GM12892 (cell line): ENCODE results near the gene UNKL.

ENCODE experiments used
- DNase-seq: peaks from one replicate; pipeline ENCODE4 v3.0.0; 2011; ENCODE audit not compliant: insufficient read length
- FAIRE-seq: peaks from 2 replicates; lab custom pipeline; 2011; peaks lifted over from hg19 to GRCh38; lab: Jason Lieb, UNC
- POLR2A ChIP-seq: IDR thresholded peaks from 2 replicates; pipeline ENCODE4 v1.6.1; 2011; ENCODE audit warnings: low read depth, low read length, control low read depth
- POLR2AphosphoS5 ChIP-seq: IDR thresholded peaks from 2 replicates; pipeline ENCODE4 v1.6.1; 2011; ENCODE audit warnings: low read depth, low read length, control low read depth
- TAF1 ChIP-seq: IDR thresholded peaks from 2 replicates; pipeline ENCODE4 v1.6.1; 2011; ENCODE audit warnings: low read depth, mild to moderate bottlenecking, control low read depth, low read length, borderline replicate concordance

Gene UNKL

GRCh38 chr16:1349951-1350350 is 64.6 kb downstream of the UNKL start:
- no peak for DNase-seq
- no peak for FAIRE-seq
- TF ChIP-seq POLR2AphosphoS5 (no peak), POLR2A (no peak), TAF1 (no peak)

DNA sequence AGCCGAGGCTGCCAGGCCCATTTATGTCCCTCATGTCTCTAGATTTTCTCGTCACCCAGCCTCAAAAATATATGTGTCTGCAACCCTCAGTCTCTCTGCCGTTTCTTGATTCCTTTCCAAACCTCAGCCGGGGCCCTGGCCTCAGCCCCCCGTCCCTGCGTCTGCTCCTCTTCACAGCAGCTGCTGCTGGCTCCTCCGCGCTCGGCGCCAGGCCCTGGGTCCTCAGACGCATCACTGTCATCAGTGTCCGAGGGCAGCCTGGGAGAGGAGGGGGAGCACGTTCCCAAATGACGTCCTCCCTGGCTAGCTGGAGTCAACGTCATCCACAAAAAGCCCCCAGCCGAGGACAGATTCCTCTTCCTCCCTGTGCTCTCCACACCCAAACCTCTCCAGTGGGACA is 65.2 kb downstream of the UNKL start:
- TF ChIP-seq POLR2AphosphoS5 (no peak), TAF1 (no peak), POLR2A (no peak)
- DNase-seq (no peak), FAIRE-seq (no peak)

DNA sequence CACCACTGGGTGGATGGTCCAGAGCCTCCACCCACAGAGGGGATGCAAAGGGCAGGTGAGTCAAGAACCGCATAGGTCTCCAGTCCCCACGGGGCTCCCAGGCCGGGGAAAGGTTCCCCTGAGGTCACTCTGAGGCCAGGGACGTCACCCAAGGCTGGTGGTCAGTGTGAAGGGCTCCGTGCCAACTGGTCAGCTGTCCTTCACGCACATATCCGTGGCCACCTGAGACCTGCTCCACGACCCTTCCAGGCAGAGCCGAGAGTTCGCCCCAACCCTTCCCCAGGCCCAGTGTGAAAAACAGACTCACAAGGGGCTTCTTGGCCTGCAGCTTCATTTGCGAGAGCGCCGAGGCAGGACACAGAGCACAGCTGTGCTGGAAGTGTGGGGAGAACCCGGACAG is 65.6 kb downstream of the UNKL start:
- FAIRE-seq = no peak

DNA sequence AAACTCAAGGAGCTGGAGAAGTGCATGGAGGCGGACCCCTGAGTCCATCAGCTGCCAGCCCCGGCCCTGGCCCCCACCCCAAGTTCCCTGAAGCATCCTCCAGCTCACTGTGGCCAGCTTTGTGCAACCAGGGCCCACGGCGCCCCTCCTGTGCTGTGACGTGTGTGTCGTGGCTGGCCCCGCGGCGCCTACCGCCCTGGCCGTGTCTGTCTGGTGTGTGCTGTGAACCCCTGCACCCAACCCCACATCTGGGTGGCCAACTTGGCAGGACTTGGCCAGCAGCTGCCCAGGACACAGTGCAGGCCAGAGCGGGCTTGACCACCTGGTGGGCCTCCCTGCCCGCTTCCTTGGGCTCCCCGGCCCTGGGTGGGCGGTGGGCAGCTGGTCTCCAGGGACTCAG is 66.1 kb downstream of the UNKL start:
- DNase-seq (no peak), FAIRE-seq (no peak)
- TF ChIP-seq POLR2AphosphoS5 = no peak
- TF ChIP-seq TAF1 = no peak
- TF ChIP-seq POLR2A = no peak

More for the DNA sequence above, 65.6 kb downstream of the UNKL start:
- DNase-seq = no peak
- TF ChIP-seq POLR2AphosphoS5 (no peak), POLR2A (no peak), TAF1 (no peak)

DNA sequence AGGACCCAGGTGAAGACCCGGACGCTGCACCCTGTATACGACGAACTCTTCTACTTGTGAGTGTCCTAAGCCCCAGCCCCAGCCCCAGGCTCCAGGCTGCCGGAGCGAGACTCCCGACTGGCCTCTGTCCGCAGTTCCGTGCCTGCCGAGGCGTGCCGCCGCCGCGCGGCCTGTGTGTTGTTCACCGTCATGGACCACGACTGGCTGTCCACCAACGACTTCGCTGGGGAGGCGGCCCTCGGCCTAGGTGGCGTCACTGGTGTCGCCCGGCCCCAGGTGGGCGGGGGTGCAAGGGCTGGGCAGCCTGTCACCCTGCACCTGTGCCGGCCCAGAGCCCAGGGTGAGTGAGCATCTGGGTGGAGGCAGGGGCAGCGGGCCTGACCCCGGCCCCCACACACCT is 66.5 kb downstream of the UNKL start:
- DNase-seq = no peak
- TF ChIP-seq TAF1 = no peak
- no peak for TF ChIP-seq POLR2AphosphoS5
- no peak for TF ChIP-seq POLR2A
- no peak for FAIRE-seq

DNA sequence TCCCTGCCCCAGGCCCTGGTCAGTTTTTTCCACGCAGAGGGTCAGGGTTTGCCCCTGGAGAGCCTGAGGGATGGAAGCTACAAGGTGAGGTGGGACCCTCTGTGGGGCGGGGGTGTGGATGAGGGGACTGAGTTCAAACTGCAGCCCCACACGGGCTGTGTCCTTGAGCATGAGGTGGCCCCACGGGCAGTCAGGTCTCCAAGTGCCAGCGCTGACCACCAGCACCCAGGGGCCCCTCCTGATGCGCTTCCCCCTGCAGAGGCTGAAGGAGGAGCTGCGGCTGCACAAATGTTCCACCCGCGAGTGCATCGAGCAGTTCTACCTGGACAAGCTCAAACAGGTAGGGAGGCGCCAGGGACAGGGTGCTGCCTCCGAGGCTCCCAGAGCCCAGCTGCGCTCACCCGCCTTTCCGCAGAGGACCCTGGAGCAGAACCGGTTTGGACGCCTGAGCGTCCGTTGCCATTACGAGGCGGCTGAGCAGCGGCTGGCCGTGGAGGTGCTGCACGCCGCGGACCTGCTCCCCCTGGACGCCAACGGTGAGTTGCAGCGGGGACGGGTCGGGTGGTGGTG is 67.1 kb downstream of the UNKL start:
- TF ChIP-seq POLR2AphosphoS5 (no peak), POLR2A (no peak; the same call in 1 of the 2 replicates), TAF1 (no peak)
- FAIRE-seq = no peak

GRCh38 chr16:1346422-1347285 is 67.8 kb downstream of the UNKL start:
- TF ChIP-seq POLR2A = peak; percentile 20; the same call in 1 of the 2 replicates
- TF ChIP-seq TAF1 = no peak
- TF ChIP-seq POLR2AphosphoS5 = peak; percentile 27; the same call in 1 of the 2 replicates
- FAIRE-seq (no peak), DNase-seq (no peak)

More for the DNA sequence above, 67.1 kb downstream of the UNKL start:
- no peak for DNase-seq

- FAIRE-seq = no peak
- TF ChIP-seq TAF1 = no peak
- no peak for TF ChIP-seq POLR2A
- TF ChIP-seq POLR2AphosphoS5 = no peak
- no peak for DNase-seq
Measured at GRCh38 chr16:1345651-1346421, 68.7 kb downstream of the UNKL start.

DNA sequence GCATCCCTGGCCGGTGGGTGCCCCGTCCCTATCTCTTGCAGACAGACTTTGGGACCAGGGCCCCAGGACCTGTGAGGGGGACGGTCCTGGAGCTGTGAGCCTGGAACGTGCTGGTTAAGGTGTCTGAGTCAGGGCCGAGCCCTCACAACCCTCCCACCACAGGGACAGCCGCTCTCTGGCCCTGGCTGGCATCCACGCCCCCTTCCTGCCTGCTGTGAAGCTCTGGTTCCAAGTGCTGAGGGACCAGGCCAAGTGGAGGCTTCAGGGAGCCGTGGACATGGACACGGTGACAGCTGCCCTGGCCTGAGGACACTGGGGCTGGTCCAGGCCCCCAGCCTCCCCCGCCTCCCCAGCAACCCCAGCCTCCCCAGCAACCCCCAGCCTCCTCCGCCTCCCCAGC is 69.4 kb downstream of the UNKL start:
- TF ChIP-seq POLR2A (no peak), POLR2AphosphoS5 (no peak), TAF1 (no peak)
- FAIRE-seq (no peak), DNase-seq (no peak)

- no peak for FAIRE-seq
- no peak for TF ChIP-seq TAF1
- DNase-seq = no peak
Measured at GRCh38 chr16:1344499-1344898, 70.0 kb downstream of the UNKL start.
